PC-3 (cell line): ENCODE measurements around the gene UBN2. TPM values are rescaled to one million over a fixed set of nuclear protein-coding genes. Genes with fewer than 3 reads are reported as not detected.

Experiments
- ATAC-seq: fragments of 200-7000 bp; cut with Tn5 transposase; 2 replicates; pipeline ENCODE4 v1.9.1; 2020; ENCODE audit warnings: mild to moderate bottlenecking, moderate library complexity
- BruUV-seq: library from RNA; stranded (reverse); fragments of 400-500 nt; replicated peaks from 2 replicates; lab custom pipeline; 2021; lab: Mats Ljungman, UMichigan
- CTCF ChIA-PET: fragments of 300-600 bp; sonication (Branson Sonifier 250); formaldehyde crosslinking; loops from one replicate; lab custom pipeline; 2022; ENCODE audit warnings: antibody characterized with exemption; lab: Charles Lee
- POLR2A ChIA-PET: fragments of 300-600 bp; sonication (Branson Sonifier 250); formaldehyde crosslinking; loops from one replicate; lab custom pipeline; 2022; ENCODE audit warnings: antibody characterized with exemption; ENCODE audit not compliant: unreplicated experiment; lab: Charles Lee
- DNase-seq: peaks from one replicate; pipeline ENCODE4 v3.0.0-alpha.2; 2015
- H2AFZ ChIP-seq: fragments of 300-600 bp; sonication (generic); 2 replicates; pipeline ENCODE4 v1.6.0; 2016; ENCODE audit warnings: antibody characterized with exemption, low read length
- H3F3A ChIP-seq: fragments of 300-600 bp; sonication (generic); one replicate; pipeline ENCODE4 v1.6.0; 2017; ENCODE audit warnings: antibody characterized with exemption, low read length, control low read depth, mild to moderate bottlenecking; ENCODE audit not compliant: unreplicated experiment
- H3K27ac ChIP-seq: fragments of 300-600 bp; sonication (generic); 2 replicates; pipeline ENCODE4 v1.5.1; 2016; ENCODE audit warnings: mild to moderate bottlenecking, low read length
- H3K27me3 ChIP-seq: fragments of 300-600 bp; sonication (generic); 2 replicates; pipeline ENCODE4 v1.6.1; 2016; ENCODE audit warnings: low read length, mixed read lengths
- H3K36me3 ChIP-seq: fragments of 300-600 bp; sonication (generic); 2 replicates; pipeline ENCODE4 v1.6.1; 2016; ENCODE audit warnings: low read depth, mixed run types, low read length, mixed read lengths
- H3K4me1 ChIP-seq: fragments of 300-600 bp; sonication (generic); 2 replicates; pipeline ENCODE4 v1.5.1; 2016; ENCODE audit warnings: low read length; ENCODE audit not compliant: insufficient read depth
- H3K4me2 ChIP-seq: fragments of 300-600 bp; sonication (generic); 2 replicates; pipeline ENCODE4 v1.6.0; 2016; ENCODE audit warnings: low read length
- H3K4me3 ChIP-seq: fragments of 300-600 bp; sonication (generic); 2 replicates; pipeline ENCODE4 v1.5.1; 2016; ENCODE audit warnings: mild to moderate bottlenecking, low read length, mixed read lengths
- H3K79me2 ChIP-seq: fragments of 300-600 bp; sonication (generic); 2 replicates; pipeline ENCODE4 v1.6.1; 2017; ENCODE audit warnings: low read length, mixed read lengths
- H3K9ac ChIP-seq: fragments of 300-600 bp; sonication (generic); 2 replicates; pipeline ENCODE4 v1.6.0; 2016; ENCODE audit warnings: mild to moderate bottlenecking, low read length
- H3K9me2 ChIP-seq: fragments of 300-600 bp; sonication (generic); replicated peaks from 2 replicates; pipeline ENCODE4 v1.6.1; 2016; ENCODE audit warnings: mixed run types, low read length, mixed read lengths
- H3K9me3 ChIP-seq: fragments of 300-600 bp; sonication (generic); 2 replicates; pipeline ENCODE4 v1.6.1; 2016; ENCODE audit warnings: low read length, mixed read lengths
- H4K20me1 ChIP-seq: fragments of 300-600 bp; sonication (generic); 2 replicates; pipeline ENCODE4 v1.6.1; 2016; ENCODE audit warnings: low read length, mixed read lengths
- CTCF ChIP-seq: fragments of 300-600 bp; sonication (generic); conservative IDR thresholded peaks from 2 replicates; pipeline ENCODE4 v1.5.1; 2017; ENCODE audit warnings: antibody characterized with exemption, low read depth, mild to moderate bottlenecking, low read length
- EZH2 ChIP-seq: fragments of 300-600 bp; sonication (generic); IDR thresholded peaks from one replicate; pipeline ENCODE4 v1.6.1; 2017; ENCODE audit warnings: antibody characterized with exemption, mild to moderate bottlenecking, low read length; ENCODE audit not compliant: unreplicated experiment
- EZH2phosphoT487 ChIP-seq: fragments of 300-600 bp; sonication (generic); IDR thresholded peaks from 2 replicates; pipeline ENCODE4 v1.6.1; 2018; ENCODE audit warnings: mild to moderate bottlenecking, antibody characterized with exemption, low read length, borderline replicate concordance
- intact Hi-C: fragments of 100-400 bp; cut with micrococcal nuclease; formaldehyde crosslinking; loops from 2 replicates; pipeline ENCODE4 v1.9.0; 2023
- total RNA-seq: library from RNA; depleted of rRNA; stranded (reverse); fragments of >200 nt; gene quantifications from 2 replicates; pipeline ENCODE4 v1.2.3, GENCODE V29; 2014

UBN2 gene
- total RNA-seq, 1 experiment from 2014 or later: 2.2 TPM

DNA sequence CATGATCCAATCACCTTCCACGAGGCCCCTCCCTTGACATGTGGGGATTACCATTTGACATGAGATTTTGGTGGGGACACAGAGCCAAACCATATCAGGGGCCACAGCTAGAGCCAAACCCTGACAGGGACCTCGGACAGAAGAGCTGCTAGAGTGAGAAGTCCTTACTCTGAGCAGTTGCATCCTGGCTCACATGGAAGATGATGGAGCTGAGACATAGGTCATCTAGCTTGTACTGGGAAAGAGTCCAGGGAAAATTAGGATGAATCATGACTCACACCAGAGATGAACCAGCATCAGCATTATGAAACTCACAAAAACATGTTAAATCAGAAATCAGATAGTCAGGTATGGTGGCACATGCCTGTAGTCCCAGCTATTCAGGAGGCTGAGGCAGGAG is 97.3 kb downstream of the UBN2 start:
- ATAC-seq (peak; percentile 98), DNase-seq (peak; percentile 78)

DNA sequence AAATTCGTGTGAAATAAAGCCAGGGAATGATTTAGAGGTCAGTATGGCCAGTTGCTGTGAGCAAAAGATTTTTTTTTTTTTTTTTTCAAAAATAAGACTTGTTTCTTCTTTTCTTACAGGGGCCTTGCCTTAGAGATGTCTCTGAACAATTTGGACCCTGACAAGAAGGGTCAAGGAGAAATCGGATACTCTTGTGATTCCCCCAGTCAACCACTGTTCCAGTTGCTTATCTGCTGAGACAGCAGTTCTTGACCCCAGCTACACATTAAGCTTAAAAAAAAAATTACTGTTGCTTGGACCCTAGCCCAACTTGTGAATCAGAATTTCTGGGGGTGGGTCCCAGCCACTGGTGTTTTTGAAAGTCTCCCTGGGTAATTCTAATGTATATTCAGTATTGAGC is 98.1 kb downstream of the UBN2 start:
- no peak overlapping the region for H3K27ac ChIP-seq
- CTCF ChIA-PET: no interaction called here

More for the DNA sequence above, 97.3 kb downstream of the UBN2 start:
- BruUV-seq: no TSS peak
- H3K9me2 ChIP-seq: no peaks in the 10 kb centered on the region
- no peak overlapping the region for H2AFZ ChIP-seq
- H3K27ac ChIP-seq: no peak overlapping the region
- H3K4me3 ChIP-seq: no peak overlapping the region
- no peaks in the 10 kb centered on the region for H3K36me3 ChIP-seq
- H3K9me3 ChIP-seq: no peaks in the 10 kb centered on the region
- no peak overlapping the region for H3K9ac ChIP-seq
- no peaks in the 10 kb centered on the region for H3K27me3 ChIP-seq
- no peaks in the 10 kb centered on the region for H3K79me2 ChIP-seq
- H3K4me2 ChIP-seq: no peak overlapping the region
- CTCF ChIA-PET: no interaction called here
- POLR2A ChIA-PET: interaction anchor here (0.6 kb wide), 1 partner anchor 31 kb away, joined by 8 read pairs; the partner anchor contains the start of gene LUC7L2
- TF ChIP-seq EZH2phosphoT487 (no peak), CTCF (no peak), EZH2 (no peak)
- no peaks in the 10 kb centered on the region for H3K4me1 ChIP-seq
- H3F3A ChIP-seq: no peaks in the 10 kb centered on the region
- H4K20me1 ChIP-seq: no peaks in the 10 kb centered on the region
- intact Hi-C loops: no loop called here

More for the DNA sequence above, 98.1 kb downstream of the UBN2 start:
- Histone ChIP-seq H3K4me3 (no peak overlapping the region), H3K36me3 (no peaks in the 10 kb centered on the region), H2AFZ (no peak overlapping the region), H3K9me3 (no peaks in the 10 kb centered on the region), H3K9ac (no peak overlapping the region), H3F3A (no peaks in the 10 kb centered on the region), H4K20me1 (no peaks in the 10 kb centered on the region), H3K79me2 (no peaks in the 10 kb centered on the region), H3K4me1 (no peaks in the 10 kb centered on the region), H3K9me2 (no peaks in the 10 kb centered on the region), H3K4me2 (no peak overlapping the region), H3K27me3 (no peaks in the 10 kb centered on the region)
- TF ChIP-seq CTCF (no peak), EZH2phosphoT487 (no peak), EZH2 (no peak)
- DNase-seq (no peak), ATAC-seq (no peak)
- BruUV-seq: no TSS peak
- POLR2A ChIA-PET: interaction anchor here (0.6 kb wide), 1 partner anchor 31 kb away, joined by 8 read pairs; the partner anchor contains the start of gene LUC7L2
- intact Hi-C loops: no loop called here
